Bone marrow (tissue), 2 donors: Measurements from ENCODE around the gene CYP4V2.
A peak's percentile ranks its signal among the peaks of the same experiment; 100 is the strongest.

Experiments used
- DNase-seq, 2 donors: peaks; one replicate each; lab custom pipeline; 2025; lab: John Stamatoyannopoulos, UW

The CYP4V2 gene

GRCh38 chr4:186191200-186192065 lies at the start of gene CYP4V2:
CYP4V2 (plus strand) TSS chr4:186191567; CDS start chr4:186191824, 257 bp downstream.
- peak; percentile 64 to 67 for DNase-seq

- no peak for DNase-seq
These were observed 47.0 kb upstream of the CYP4V2 start for GRCh38 chr4:186144198-186144945.

GRCh38 chr4:186144946-186145569 lies 46.3 kb upstream of the CYP4V2 start:
- no peak for DNase-seq

GRCh38 chr4:186146458-186146857 lies 44.9 kb upstream of the CYP4V2 start:
- no peak for DNase-seq

GRCh38 chr4:186148336-186148975 lies 42.9 kb upstream of the CYP4V2 start:
- DNase-seq = no peak

- no peak for DNase-seq
These were observed 41.5 kb upstream of the CYP4V2 start for GRCh38 chr4:186149872-186150271.

GRCh38 chr4:186150926-186151325 lies 40.4 kb upstream of the CYP4V2 start:
- no peak for DNase-seq

GRCh38 chr4:186151499-186151898 lies 39.9 kb upstream of the CYP4V2 start:
- DNase-seq = no peak

- no peak for DNase-seq
These were observed 33.1 kb upstream of the CYP4V2 start for GRCh38 chr4:186158021-186158813.

GRCh38 chr4:186158966-186159365 lies 32.4 kb upstream of the CYP4V2 start:
- no peak for DNase-seq

- no peak for DNase-seq
These were observed 31.8 kb upstream of the CYP4V2 start for GRCh38 chr4:186159613-186160012.

GRCh38 chr4:186161138-186161537 lies 30.2 kb upstream of the CYP4V2 start:
- no peak for DNase-seq

- no peak for DNase-seq
These were observed 24.4 kb upstream of the CYP4V2 start for GRCh38 chr4:186166852-186167512.

- no peak for DNase-seq
These were observed 23.8 kb upstream of the CYP4V2 start for GRCh38 chr4:186167605-186168004.

- no peak for DNase-seq
These were observed 22.6 kb upstream of the CYP4V2 start for GRCh38 chr4:186168750-186169149.

GRCh38 chr4:186169333-186169944 lies 21.9 kb upstream of the CYP4V2 start:
- no peak for DNase-seq

GRCh38 chr4:186169945-186170802 lies 21.2 kb upstream of the CYP4V2 start:
- DNase-seq = no peak

GRCh38 chr4:186170966-186171365 lies 20.4 kb upstream of the CYP4V2 start:
- DNase-seq = no peak

GRCh38 chr4:186172546-186172945 lies 18.8 kb upstream of the CYP4V2 start:
- DNase-seq = no peak
